Cardiac fibroblast (primary cell): ENCODE results near the gene MYO16.

Source experiments
- DNase-seq, 2 donors: peaks; one replicate each; pipeline versions ENCODE4 v3.0.0 to v3.0.0-alpha.2; 2010; ENCODE audit warnings: low read depth in 2 of 2
- H3K4me3 ChIP-seq, 2 donors: replicated peaks in 1 of 2; 1 replicate in 1 of 2; 2 replicates in 1 of 2; pipeline ENCODE4 v1.5.1; 2011; ENCODE audit warnings: low read depth in 2 of 2, low read length in 2 of 2, mild to moderate bottlenecking in 2 of 2, moderate library complexity in 1 of 2
- CTCF ChIP-seq: IDR thresholded peaks from one replicate; pipeline ENCODE4 v1.5.1; 2011; ENCODE audit warnings: low read depth, mild to moderate bottlenecking, low read length, inconsistent platforms

Gene MYO16

GRCh38 chr13:108742701-108743451 lies 113.5 kb downstream of the MYO16 start:
- TF ChIP-seq CTCF = no peak
- H3K4me3 ChIP-seq = no peak overlapping the region
- DNase-seq = no peak

- no peak for DNase-seq
- H3K4me3 ChIP-seq = no peak overlapping the region
- no peak for TF ChIP-seq CTCF
Measured at GRCh38 chr13:108743522-108743921, 114.1 kb downstream of the MYO16 start.

- no peak for DNase-seq
- TF ChIP-seq CTCF = no peak
- no peak overlapping the region for H3K4me3 ChIP-seq
Measured at GRCh38 chr13:108747843-108748242, 118.4 kb downstream of the MYO16 start.

GRCh38 chr13:108752276-108752675 lies 122.9 kb downstream of the MYO16 start:
- TF ChIP-seq CTCF = no peak
- DNase-seq = no peak
- no peak overlapping the region for H3K4me3 ChIP-seq

- no peak for DNase-seq
- no peak for TF ChIP-seq CTCF
- no peak overlapping the region for H3K4me3 ChIP-seq
Measured at GRCh38 chr13:108755083-108755482, 125.7 kb downstream of the MYO16 start.

GRCh38 chr13:108760129-108760528 lies 130.7 kb downstream of the MYO16 start:
- no peak overlapping the region for H3K4me3 ChIP-seq
- DNase-seq = no peak
- no peak for TF ChIP-seq CTCF

- no peak for TF ChIP-seq CTCF
- no peak overlapping the region for H3K4me3 ChIP-seq
- DNase-seq = no peak
Measured at GRCh38 chr13:108760541-108760940, 131.1 kb downstream of the MYO16 start.
